Measurements from ENCODE around the gene CCNL2.

GRCh38 chr1:1440262-1441001 is 41.3 kb upstream of the CCNL2 start:
- no peak for TF ChIP-seq CTCF (IDR thresholded peaks at IDR 0.05)
- TF ChIP-seq POLR2A (IDR thresholded peaks at IDR 0.05), result no peak

Data from right lobe of liver (tissue), 4 donors.